Neural crest cell (in vitro differentiated cells): ENCODE results near the gene TMEM41A. TPM values are rescaled to one million over a fixed set of nuclear protein-coding genes. Genes with fewer than 3 reads are reported as not detected.

ENCODE experiments used
- DNase-seq: peaks from one replicate; pipeline ENCODE4 v3.0.0; 2021; ENCODE audit warnings: low read depth, mixed read lengths, low spot score
- H3K27ac Mint-ChIP-seq: one replicate; pipeline ENCODE4 v1.8.0; 2021; ENCODE audit warnings: mild to moderate bottlenecking, mixed read lengths; ENCODE audit not compliant: unreplicated experiment
- H3K27me3 Mint-ChIP-seq: 2 replicates; pipeline ENCODE4 v1.8.0; 2021; ENCODE audit warnings: low read depth, mild to moderate bottlenecking, mixed read lengths
- H3K36me3 Mint-ChIP-seq: 2 replicates; pipeline ENCODE4 v1.8.0; 2021; ENCODE audit warnings: low read depth, mild to moderate bottlenecking, mixed read lengths
- H3K4me1 Mint-ChIP-seq: 2 replicates; pipeline ENCODE4 v1.8.0; 2021; ENCODE audit warnings: mixed read lengths
- H3K4me3 Mint-ChIP-seq: one replicate; pipeline ENCODE4 v1.8.0; 2021; ENCODE audit warnings: mild to moderate bottlenecking, mixed read lengths
- H3K9me3 Mint-ChIP-seq: 2 replicates; pipeline ENCODE4 v1.8.0; 2021; ENCODE audit warnings: mixed read lengths
- CTCF ChIP-seq: fragments of 200-600 bp; sonication (generic); conservative IDR thresholded peaks from 2 replicates; pipeline ENCODE4 v1.5.0; 2021; ENCODE audit warnings: antibody characterized with exemption, mild to moderate bottlenecking
- total RNA-seq: library from RNA; stranded (reverse); gene quantifications from 2 replicates; pipeline ENCODE4 v1.2.1, GENCODE V29; 2021

Gene TMEM41A
- total RNA-seq, 1 donor from 2014 or later, result 19.9 TPM

GRCh38 chr3:185507883-185508282 is 9.0 kb upstream of the TMEM41A start:
- TF ChIP-seq CTCF, result no peak
- no peaks in the 10 kb centered on the region for H3K9me3 Mint-ChIP-seq
- H3K4me1 Mint-ChIP-seq, result no peaks in the 10 kb centered on the region
- no peak overlapping the region for H3K4me3 Mint-ChIP-seq
- peaks cover 13% of the 10 kb centered on the region for H3K27me3 Mint-ChIP-seq
- no peak overlapping the region for H3K27ac Mint-ChIP-seq
- H3K36me3 Mint-ChIP-seq, result no peaks in the 10 kb centered on the region
- DNase-seq, result no peak

DNA sequence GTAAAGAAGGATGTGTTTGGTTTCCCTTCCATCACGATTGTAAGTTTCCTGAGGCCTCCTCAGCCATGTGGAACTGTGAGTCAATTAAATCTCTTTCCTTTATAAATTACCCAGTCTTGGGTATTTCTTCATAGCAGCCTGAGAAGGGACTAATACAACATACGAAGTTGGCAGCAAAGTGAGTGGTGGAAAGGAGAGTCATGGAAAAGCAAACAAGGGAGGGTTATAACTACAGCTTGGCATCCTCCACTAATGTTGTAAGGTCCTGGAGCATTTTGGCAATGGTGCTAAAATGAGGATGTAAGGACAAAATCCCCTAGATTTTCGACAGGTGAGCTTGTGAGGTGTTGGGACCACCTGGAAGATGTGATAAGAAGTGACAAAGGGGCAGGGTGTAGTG is 5.8 kb upstream of the TMEM41A start:
- H3K4me3 Mint-ChIP-seq, result no peak overlapping the region
- peaks cover 19% of the 10 kb centered on the region for H3K27me3 Mint-ChIP-seq
- TF ChIP-seq CTCF, result no peak
- no peaks in the 10 kb centered on the region for H3K36me3 Mint-ChIP-seq
- H3K9me3 Mint-ChIP-seq, result peaks cover 1% of the 10 kb centered on the region
- peaks cover 6% of the 10 kb centered on the region for H3K4me1 Mint-ChIP-seq
- no peak for DNase-seq
- H3K27ac Mint-ChIP-seq, result no peak overlapping the region

DNA sequence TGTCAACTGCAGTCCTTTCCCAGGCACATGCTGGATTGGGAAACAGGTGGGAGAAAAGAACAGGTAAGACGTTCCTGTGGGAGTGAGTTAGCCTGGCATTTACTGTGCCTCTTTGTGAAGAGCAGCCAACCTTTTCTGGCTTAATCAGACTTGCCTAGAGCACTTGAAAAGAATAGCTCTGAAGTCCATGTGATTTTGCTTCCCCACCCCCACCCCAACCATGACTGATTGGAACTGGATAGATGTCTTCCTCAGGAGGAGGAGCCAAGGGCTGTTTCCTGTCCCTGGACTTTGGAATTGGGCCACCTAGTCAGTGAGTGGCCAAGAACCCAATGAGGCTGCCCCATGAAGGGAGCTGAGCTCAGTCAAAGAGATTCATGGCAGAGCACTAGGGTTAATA is 4.7 kb upstream of the TMEM41A start:
- peaks cover 25% of the 10 kb centered on the region for H3K27me3 Mint-ChIP-seq
- peaks cover 10% of the 10 kb centered on the region for H3K4me1 Mint-ChIP-seq
- peaks cover 3% of the 10 kb centered on the region for H3K9me3 Mint-ChIP-seq
- no peaks in the 10 kb centered on the region for H3K36me3 Mint-ChIP-seq
- DNase-seq, result no peak
- no peak overlapping the region for H3K27ac Mint-ChIP-seq
- H3K4me3 Mint-ChIP-seq, result no peak overlapping the region
- TF ChIP-seq CTCF, result no peak

DNA sequence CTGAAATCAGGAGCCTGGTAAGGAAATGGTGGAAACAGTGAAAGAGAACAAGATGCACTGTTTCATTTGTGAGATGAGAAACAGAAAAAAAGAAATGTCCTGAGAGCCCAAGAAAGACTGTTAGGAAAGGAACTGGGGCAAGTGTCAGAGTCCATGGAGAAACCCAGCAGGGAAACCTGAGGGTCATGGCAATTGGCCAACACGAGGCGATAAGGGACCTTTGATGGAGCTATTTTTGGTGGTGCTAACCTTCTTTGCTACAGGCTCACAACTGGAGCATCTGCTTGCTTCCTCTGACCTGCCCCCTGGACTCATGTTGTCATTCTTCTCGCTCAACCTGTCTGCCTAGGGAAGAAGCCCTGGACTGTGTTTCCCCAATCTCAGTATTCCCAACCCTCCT is 4.2 kb upstream of the TMEM41A start:
- no peak for DNase-seq
- TF ChIP-seq CTCF, result no peak
- H3K4me1 Mint-ChIP-seq, result peaks cover 10% of the 10 kb centered on the region
- H3K9me3 Mint-ChIP-seq, result peaks cover 3% of the 10 kb centered on the region
- H3K27ac Mint-ChIP-seq, result no peak overlapping the region
- peaks cover 25% of the 10 kb centered on the region for H3K27me3 Mint-ChIP-seq
- H3K36me3 Mint-ChIP-seq, result no peaks in the 10 kb centered on the region
- peak overlapping the region; percentile 27 for H3K4me3 Mint-ChIP-seq

DNA sequence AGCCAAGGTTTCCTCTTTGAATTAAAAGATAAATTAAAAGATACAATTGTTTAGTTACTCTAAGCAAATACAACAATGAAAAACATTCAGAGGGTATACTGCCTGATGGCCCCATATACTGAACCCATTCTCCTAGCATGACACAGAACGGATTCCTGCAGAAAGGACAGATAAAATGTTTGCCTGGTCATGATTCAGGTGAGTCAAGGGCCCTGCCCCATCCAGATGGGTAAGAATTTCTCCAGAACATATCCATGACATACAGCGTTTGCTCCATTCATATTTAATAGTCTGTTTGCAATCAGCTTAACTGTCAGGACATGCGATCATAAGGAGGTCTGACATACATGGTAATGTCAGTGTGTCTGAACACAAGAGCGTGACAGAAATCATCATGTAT is 8.6 kb downstream of the TMEM41A start:
- no peak for DNase-seq
- no peaks in the 10 kb centered on the region for H3K27me3 Mint-ChIP-seq
- H3K9me3 Mint-ChIP-seq, result no peaks in the 10 kb centered on the region
- no peak overlapping the region for H3K4me3 Mint-ChIP-seq
- no peak overlapping the region for H3K27ac Mint-ChIP-seq
- no peak for TF ChIP-seq CTCF
- peaks cover 8% of the 10 kb centered on the region for H3K36me3 Mint-ChIP-seq
- H3K4me1 Mint-ChIP-seq, result no peaks in the 10 kb centered on the region

- H3K27me3 Mint-ChIP-seq, result no peaks in the 10 kb centered on the region
- peaks cover 8% of the 10 kb centered on the region for H3K36me3 Mint-ChIP-seq
- H3K4me1 Mint-ChIP-seq, result no peaks in the 10 kb centered on the region
- H3K9me3 Mint-ChIP-seq, result no peaks in the 10 kb centered on the region
- H3K4me3 Mint-ChIP-seq, result no peak overlapping the region
- DNase-seq, result no peak
- no peak overlapping the region for H3K27ac Mint-ChIP-seq
- no peak for TF ChIP-seq CTCF
These were observed 9.4 kb downstream of the TMEM41A start for GRCh38 chr3:185489462-185489861.
